Measurements from ENCODE around the gene KATNB1.

DNA sequence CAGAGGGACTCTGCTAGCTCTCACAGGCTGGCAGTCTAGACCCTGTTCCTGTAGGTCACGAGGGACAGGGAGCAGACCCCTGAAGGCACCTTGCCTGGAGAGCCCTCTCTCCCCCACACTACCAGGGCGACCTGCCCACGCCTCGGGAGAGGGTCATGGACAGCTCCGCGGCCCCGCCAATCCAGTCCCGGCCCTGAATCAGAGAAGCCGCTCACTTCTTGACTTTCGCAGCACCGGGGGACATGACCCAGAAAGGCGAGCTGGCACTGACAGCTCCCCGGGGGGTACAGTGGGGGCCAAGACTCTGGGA, 61.6 kb downstream of the KATNB1 start:
- TF ChIP-seq CTCF (IDR thresholded peaks at IDR 0.05) = no peak
- no peak for TF ChIP-seq POLR2A (IDR thresholded peaks at IDR 0.05)

Measured in lower leg skin (tissue), 3 donors.